Keratinocyte (primary cell): ENCODE measurements around the gene IST1.

ENCODE experiments used
- CTCF ChIP-seq, 3 experiments: IDR thresholded peaks in 1 of 3; conservative IDR thresholded peaks in 1 of 3; optimal IDR thresholded peaks in 1 of 3; 2 replicates in 2 of 3; 3 replicates in 1 of 3; pipeline versions ENCODE3 to v1.5.1; 2011; ENCODE audit warnings: low read length in 3 of 3, mild to moderate bottlenecking in 3 of 3, moderate library complexity in 2 of 3, control low read depth in 1 of 3, inconsistent platforms in 1 of 3; ENCODE audit not compliant: insufficient read depth in 2 of 3; ENCODE audit errors: extremely low read depth in 1 of 3
- EZH2 ChIP-seq: IDR thresholded peaks from one replicate; pipeline ENCODE4 v1.6.1; 2012; ENCODE audit warnings: inconsistent platforms, mild to moderate bottlenecking, low read length, moderate library complexity

DNA sequence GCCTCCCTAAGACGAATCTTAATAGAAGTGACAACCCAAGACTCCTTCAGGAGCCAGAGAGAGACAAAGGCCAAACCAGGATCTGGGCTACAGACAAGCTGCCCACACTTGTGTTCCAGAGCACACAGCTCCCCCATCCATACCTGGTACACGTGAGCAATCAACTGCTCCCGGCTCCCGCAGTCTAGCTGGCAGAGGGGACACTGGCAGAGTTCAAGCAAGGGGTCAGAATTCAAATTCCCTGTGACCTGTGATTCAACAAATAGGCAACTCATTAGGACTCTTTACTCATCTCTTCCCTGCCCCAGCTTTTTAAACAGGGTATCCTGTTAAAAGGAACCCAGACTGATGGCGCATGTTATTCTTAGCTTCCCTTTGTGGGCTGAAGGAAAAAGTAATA is 31.3 kb upstream of the IST1 start:
- TF ChIP-seq CTCF (optimal IDR thresholded peaks at IDR 0.05 in 1 of 3, IDR thresholded peaks at IDR 0.05 in 1 of 3, conservative IDR thresholded peaks at IDR 0.05 in 1 of 3; ENCODE audit: extremely low read depth in 1 of 3, insufficient read depth in 2 of 3, low read length in 3 of 3) (no peak), EZH2 (no peak)
